GM19395 (cell line): ENCODE results near the gene AUTS2.

ENCODE experiments used
- ATAC-seq: cut with Tn5 transposase; IDR thresholded peaks from one replicate; pipeline ENCODE4 v1.9.1; 2021; ENCODE audit warnings: mild to moderate bottlenecking, moderate library complexity; ENCODE audit not compliant: unreplicated experiment

Gene AUTS2

DNA sequence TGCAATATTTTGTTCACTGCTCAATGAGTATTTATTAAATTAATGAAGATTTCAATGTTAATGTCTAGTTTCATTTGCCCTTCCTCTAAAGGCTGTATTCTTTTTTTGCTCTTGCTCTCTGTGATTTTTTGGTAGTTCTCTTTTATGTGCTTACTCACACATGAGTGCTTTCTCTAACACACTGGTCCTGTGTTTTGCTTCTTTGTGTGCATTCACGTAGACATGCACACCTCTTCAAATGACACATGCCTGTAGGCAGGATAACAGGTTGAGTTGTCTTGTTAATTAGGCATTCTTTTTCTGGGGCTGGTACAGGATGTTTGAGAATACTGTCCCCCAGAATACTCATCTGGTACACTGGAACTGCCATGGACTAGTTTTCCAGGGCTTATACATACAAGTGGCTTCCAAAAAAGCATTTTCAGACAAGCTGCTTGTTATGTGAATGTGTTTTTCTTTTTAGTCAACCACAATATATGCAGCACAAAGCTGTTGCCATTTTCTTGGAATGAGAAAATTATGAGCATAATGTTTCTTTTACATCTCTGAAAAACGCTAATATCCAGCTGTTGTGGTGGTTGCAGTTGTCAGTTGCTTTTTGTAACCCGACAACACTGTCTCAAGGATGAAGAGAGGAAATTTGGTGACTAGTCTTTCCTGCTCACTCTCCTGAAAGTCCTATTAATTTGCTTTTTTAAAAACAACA, 416.4 kb downstream of the AUTS2 start:
- no peak for ATAC-seq

DNA sequence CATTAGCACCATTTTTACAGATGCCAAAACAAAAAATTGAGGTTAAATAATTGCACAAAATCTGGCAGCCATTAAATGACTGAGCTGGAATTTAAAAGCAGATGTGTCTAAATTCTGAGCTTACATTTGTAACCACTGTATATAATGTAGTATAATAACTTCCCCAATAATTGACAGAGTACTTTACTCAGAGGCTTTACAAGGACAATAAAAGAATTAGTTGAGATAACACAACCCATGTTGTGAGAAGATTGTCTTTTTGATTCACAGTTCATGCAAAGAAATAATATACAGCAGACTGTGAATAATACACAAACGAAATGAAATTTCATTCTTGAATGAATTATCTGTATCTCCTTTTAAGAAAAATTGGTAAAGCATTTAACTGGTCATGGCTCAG, 417.1 kb downstream of the AUTS2 start:
- ATAC-seq, result no peak

DNA sequence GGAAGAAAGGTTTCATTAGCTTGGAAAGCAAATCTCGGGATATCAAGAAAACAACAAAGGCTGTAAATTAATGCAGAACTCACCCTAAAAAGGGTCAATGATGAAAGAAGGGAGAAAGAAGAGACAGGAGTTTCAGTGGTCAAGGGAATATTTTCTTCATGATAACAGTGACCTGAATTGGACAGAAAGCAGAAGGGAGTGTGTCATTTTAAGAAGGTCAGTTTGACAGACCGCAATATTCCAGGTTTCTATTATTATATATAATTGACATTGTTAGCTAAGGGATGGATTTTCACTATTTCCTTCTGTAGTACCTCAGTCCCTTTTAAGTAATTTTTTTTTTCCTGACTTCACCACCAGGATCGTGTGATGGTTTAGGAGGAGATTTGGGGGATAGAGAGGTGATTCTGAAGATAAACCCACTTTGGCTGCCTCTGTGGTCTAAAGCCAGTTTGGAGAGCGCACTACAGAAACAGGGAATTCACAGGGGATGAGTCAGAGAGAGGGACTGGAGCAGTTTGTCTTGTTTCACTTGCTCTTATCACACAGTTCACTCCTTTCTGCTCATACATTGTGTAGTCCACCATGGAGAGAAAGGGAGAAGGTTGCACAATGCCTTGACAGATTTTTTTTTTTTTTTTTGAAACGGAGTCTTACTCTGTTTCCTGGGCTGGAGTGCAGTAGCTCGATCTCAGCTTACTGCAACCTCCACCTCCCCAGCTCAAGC, 417.9 kb downstream of the AUTS2 start:
- no peak for ATAC-seq

DNA sequence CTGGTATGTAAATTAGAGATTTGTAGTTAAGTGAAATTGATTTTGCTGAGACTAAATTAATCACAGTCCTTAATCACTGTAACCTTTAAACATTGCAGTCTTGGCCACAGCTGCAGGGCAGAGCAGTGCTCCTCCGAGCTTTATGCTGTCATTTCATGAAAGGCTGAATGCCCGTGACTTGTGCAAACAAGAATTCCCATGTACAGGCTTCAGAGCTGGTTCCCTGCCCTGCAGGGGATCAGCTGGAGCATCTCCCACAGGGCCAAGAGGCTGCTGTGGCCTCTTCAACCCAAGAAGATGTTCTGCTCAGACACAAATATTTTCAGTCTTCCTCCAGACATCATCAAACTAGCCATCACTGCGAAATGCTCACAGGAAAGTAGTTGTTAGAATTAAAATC, 419.1 kb downstream of the AUTS2 start:
- no peak for ATAC-seq

DNA sequence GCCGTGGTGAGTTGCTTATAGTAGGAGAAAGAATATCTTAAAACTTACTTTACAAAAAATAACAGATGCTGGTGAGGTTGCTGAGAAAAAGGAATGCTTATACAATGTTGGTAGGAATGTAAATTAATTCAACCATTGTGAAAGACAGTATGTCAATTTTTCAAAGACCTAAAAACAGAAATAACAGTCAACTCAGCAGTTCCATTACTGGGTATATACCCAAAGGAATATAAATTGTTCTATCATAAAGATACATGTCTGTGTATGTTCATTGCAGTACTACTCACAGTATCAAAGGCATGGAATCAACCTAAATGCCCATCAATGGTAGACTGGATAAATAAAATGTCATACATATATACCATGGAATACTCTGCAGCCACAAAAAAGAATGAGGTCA, 420.4 kb downstream of the AUTS2 start:
- no peak for ATAC-seq

DNA sequence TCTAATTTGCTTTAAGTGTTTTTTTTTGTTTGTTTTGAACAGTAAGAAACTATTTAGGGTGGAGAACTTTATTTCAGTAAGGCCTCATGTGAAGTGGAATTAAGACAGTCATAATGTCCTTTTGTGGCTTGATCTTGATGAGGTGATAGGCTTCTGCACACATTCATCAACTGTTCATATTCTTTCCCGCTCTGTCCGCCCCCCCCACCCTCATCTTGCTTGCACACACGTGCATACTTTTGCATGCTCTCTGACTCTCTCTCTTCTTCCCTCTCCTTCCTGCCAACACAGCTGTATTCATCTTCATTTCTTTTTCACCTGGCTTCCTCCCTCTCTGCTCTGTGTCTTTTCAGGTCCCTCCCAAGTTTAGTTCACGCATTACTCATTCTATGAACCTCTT, 429.6 kb downstream of the AUTS2 start:
- no peak for ATAC-seq

DNA sequence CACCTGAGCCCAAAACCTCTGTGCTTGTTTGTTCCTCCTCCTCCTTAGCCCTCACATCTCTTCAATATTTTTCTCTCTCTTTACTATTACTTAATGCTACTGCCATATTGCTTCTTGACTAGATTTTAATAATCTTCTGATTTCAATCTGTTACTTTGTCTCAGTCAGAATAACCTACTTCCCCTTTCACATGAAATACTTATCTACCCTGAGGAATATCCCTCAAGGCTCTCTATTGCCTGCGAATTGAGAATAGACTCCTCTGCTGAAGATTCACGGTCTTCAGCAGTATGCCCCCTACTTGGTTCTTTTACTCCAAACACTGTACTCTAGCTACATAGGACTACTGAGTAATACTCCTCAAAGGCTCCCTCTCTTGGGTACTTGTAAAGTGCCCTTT, 430.3 kb downstream of the AUTS2 start:
- ATAC-seq, result no peak

DNA sequence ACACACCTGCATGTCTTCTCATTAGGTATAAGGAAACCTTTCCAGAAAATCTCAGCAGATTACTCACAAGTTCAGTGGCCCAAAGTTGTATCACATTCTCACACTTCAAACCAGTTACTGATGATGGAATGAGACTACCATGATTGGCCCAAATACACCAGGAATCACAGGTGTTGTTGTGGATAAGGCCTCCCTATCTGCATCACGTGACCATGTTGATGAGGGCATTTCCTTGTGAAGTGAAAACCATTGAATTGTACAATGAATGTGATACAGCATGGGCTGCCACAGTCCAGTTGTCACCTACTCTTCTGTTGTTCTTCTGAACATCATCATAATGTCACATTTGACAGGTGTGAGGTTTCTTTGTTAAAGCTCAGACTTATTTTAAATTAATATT, 431.7 kb downstream of the AUTS2 start:
- no peak for ATAC-seq

DNA sequence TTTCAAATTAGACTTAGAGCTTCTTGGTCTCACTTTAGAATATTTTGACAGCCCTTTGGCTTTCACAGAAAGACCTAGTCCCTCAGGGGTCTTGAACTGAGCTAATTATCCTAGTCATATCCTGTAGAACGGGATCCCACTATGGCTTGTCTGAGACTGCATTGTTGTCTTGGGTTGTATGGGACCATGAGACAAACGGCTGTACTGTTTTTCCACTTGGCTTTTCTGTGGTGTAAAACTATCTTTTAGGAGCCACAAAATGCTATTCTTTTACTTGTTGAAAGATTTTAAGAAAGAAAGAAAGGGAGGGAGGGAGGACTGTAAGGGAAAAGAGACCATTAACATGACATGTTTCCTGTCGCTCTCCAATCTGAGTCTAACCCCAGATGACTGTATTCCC, 432.5 kb downstream of the AUTS2 start:
- ATAC-seq, result no peak

DNA sequence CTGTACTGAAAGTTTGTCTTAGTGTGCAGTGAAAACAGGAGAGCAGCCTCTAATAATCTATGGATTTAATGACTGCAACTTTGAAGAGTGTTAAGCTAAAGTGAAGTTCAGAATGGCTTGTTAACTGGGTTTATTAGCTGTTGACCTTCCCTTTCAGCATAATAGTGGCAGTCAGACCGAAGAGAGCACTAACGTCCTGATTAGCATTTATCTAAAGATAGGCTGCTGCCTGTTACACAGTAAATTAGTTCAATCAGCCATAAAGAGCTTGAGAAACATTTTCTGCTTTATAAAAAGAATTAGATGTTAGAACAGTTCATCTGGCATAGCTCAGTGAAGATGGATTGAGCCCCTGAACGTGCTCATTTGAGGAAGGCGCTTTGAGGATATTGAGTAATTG, 433.0 kb downstream of the AUTS2 start:
- no peak for ATAC-seq

DNA sequence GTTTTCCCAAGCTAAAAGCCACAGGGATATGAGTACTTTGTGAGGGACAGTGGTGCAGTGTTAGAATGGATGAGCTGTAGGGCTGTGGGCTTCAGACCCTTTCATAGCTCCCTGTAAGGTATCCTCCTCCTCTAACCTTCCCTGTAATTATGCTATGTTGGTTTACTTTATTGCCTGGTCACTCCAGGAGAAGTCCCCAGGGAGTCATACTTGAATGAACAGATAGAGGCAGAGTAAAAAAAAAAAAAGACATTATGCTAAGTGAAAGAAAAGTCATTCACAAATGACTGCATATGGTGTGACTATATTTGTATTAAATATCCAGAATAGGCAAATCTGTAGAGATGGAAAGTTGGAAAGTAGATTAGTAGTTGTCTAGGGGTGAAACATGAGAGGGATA, 434.4 kb downstream of the AUTS2 start:
- no peak for ATAC-seq

DNA sequence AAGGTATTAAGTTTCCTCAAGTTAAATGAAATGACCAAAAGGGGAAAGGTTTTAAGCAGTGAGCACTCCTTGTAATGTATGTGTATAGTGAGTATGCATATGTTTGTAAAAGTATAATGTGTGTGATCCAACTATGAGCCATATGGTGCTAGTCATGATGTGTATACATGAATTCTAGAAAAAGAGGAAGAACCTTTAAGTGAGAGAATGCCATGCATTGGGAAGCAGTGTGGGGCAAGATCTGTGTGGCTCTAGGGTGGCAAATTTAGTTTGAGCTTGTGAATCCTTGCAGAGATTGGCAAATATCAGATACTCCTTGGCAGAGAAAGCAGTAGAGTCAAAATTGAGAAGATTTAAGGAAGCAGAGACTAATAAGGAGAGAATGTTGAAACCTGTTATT, 435.0 kb downstream of the AUTS2 start:
- ATAC-seq, result no peak

DNA sequence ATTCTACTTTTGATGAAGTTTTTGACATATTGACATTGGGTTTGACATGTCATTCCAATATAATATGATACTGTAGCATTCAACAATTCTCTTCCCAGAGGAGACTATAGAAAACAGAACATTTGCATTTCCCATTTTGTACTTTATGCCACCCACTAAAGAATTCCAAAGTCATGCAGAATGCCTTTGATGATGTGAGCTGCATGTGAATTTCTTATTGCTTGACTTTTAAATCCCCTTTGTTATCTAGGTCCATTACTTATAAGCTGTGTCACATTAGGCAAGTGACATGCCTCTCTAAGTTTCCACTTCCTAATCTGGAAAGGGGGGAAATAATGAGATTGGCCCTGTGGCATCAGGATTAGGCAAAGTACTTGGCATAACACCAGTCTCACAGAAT, 436.7 kb downstream of the AUTS2 start:
- no peak for ATAC-seq

DNA sequence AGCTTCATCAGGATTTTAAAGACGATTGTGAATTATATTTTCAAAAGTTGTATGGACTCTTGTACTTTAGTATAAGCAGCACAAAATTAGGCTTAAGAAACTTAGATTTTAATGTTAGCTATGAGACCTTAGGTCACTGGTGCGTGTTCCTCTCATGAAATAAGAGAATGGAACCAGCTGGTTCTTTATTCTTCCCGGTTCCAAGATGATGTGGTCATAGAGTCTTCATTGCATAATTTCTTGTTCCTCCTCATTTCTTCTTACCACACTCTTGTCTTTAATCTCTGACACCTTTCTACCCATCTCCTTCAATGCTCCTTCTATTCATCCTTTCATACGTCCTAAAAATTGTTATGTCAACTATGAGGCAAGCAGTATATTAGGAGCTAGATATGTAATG, 437.2 kb downstream of the AUTS2 start:
- no peak for ATAC-seq

DNA sequence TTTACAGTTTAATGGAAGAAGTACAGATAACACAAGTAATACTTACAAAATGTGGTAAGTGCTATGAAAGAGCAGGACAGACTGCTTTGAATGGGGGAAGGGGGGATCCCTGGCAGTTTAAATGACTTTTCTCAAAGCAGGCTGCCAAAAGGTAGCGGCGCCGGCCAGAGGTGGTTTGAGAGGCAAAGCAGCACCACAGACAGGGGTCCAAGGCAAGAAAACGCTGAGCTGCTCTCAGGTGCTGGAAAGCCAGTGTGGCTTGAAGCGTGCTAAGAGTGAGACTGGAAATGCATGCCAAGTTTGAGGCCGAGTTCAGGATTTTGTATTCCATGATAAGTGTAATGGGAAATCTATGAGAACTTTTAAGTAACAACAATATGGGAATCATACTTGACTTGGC, 437.7 kb downstream of the AUTS2 start:
- no peak for ATAC-seq

DNA sequence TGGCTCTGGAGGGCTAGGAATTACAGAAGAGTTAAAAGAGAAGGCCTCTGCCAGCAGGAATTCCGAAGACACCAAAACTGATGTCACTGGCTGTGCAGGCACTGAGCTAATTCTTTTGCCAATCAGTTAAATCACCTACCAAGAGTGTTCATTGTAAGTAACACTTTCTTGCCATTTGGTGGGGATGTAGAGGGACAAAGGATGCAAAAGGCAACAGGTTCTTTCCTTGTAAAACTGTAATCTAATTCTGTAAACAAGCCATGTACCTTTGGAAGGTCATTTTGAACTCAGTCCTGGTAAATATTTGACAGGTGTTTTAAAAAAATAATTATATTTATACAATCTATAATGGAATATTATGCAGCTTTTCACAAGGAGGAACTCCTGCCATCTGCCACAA, 438.4 kb downstream of the AUTS2 start:
- no peak for ATAC-seq

DNA sequence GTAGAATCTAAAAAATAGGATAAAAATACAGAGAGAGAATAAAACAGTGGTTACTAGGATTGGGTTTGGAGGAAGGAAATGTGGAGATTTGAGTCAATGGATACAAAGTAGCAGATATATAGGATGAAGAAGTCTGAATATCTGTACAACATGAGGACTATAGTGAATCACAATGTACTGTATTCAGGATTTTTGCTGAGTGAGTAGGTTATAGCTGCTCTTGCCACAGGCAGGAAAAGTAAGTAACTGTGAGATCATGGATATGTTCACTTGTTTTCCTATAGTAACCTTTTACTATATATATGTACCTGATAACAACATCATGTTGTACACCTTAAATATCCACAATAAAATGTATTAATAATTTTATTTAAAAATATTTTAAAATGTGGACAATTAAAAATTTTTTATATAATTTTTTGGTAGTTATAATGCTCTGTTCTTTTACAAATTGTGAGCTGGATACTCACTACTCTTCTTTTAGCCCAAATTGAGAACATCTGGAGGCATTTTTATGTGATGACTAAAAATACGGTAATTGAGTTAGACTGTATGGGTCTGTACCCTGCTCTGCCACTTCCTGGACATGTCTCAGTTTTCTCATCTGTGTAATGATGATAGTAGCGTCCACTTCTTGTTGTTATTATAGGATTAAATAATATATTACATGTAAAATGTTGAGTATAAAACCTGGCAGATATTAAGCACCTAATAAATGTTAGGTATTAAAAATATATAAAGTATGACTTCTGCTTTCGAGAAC, 439.1 kb downstream of the AUTS2 start:
- no peak for ATAC-seq

DNA sequence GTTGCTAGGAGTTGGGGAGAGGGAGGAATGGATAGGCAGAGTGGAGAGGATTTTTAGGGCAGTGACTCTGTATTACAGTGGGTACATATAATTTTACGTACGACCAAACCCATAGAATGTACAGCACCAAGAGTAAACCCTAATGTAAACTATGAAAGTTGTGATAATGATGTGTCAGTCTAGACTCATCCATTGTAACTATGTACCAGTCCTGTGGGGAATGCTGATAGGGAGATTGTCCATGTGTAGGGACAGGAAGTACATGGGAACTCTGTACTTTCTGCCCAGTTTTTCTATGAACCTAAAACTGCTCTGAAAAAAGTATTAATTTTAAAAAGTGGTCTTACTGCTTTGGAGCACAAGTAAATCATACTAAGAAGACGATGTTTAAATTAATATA, 441.8 kb downstream of the AUTS2 start:
- no peak for ATAC-seq

DNA sequence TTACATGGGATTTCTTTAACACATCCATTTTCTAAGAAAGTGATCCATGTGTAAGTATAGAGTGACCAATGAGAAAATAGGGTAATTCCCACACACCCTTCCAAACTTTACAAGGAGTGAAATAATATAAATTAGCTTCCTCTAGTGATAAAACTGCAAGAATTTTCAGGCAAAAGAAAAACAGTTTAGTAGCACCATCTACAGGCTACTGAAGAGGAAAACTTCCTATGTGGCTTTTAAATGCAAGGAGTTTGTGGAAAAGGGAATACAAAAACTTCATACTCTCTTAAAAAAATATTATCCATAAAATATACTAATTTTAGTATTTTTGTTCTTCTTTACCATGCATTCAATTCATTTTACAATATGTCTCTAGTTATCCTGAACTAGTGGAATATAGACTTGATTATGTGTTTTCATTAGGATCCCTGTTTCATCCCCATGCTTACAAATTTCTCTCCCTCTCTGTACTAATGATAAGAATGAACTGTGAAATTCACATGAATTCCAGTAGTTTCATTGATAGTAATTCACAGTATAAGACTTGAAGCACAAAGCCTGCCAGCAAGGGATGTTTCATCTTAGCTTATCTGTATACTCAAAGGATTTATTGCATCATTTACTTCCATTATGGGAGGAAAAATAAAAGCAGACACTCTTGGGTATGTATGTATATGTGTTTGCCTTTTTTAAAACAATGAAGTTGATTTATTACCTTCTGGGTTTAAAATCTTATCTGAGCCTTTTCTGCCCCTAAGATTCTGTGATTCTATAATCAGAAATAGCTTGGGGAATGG, 442.9 kb downstream of the AUTS2 start:
- no peak for ATAC-seq

DNA sequence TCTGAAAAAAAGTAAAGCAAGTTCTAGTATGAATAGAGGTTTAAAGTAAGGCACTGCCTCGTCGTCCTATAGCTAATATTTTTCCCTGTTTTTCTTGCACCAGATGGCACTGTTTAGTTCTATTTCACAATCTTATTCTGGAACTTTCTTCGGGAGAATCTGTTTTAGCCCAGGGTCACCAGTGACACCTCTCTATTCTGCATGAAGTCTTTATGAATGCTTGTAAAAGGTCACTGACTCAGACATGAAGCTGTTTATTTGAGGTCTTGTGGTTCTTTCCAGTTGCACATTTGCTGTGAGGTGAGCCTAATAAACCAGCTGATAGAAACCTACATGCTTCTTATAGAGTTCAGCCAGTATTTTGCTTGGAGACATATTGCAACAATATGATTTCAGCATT, 444.3 kb downstream of the AUTS2 start:
- ATAC-seq, result no peak

DNA sequence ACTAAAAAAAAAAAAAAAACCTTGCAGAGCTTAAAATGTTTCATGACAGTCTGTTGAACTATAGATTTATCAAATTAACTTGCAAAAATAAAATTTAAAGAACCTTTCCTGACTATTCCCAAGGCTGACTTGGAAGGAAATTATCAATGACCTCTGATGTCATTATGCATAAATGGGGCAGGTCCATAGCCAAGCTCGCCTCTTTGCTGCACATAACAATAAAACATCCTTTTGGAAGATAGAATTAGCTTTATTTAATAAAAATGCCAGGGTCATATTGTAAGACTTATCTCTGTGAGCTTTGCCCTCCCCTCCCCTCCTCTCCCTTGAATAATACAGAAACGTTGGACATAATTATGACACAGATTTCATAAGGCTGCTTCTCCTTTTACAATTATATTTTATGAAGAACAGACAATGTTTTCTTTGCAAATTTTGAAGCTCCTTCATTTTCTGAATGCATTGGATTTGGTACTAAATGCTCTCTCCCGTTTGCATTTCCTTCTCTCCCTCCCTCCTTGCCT, 444.8 kb downstream of the AUTS2 start:
- no peak for ATAC-seq
